ENCODE measurements around the gene ECE1. TPM values are rescaled to one million over a fixed set of nuclear protein-coding genes. Genes with fewer than 3 reads are reported as not detected.
"Not testable (repeated sequence)": the region's sequence is repeated elsewhere in the genome, so short reads cannot be mapped to it uniquely, and the experiment has no call there.

ECE1 gene
- total RNA-seq, 1 experiment from 2014 or later, result 101 TPM

GRCh38 chr1:21192871-21193270, 97.4 kb downstream of the ECE1 start:
- intact Hi-C loops (cut with micrococcal nuclease; ENCODE audit: unreplicated experiment), result no loop called here
- CTCF ChIA-PET, result interaction anchor here (0.6 kb wide), 1 partner anchor 319 kb away, joined by 6 read pairs; no protein-coding TSS in a partner anchor
- TF ChIP-seq CTCF (IDR thresholded peaks at IDR 0.05; ENCODE audit: unreplicated experiment), result no peak

DNA sequence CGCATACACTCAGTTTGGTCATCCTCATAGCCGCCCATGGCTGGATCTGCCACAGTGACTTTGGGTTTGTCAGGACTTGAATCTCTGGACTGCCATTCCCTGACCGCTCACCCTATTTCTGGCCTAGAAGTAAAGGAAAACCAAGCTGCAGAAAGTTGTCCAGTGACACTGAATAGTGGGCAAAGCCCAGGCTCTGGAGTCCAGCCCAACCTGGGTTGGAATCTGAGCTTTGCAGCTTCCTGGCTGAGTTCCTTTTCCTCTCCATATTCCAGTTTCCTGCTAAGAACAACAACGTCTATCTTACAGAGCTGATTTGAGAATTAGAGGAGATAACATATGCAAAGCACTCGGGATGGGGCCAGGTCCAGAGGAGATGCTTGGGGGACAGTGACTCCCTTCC, 98.0 kb downstream of the ECE1 start:
- H3K4me1 Mint-ChIP-seq (ENCODE audit: low read depth, unreplicated experiment), result no peaks in the 10 kb centered on the region
- intact Hi-C loops (cut with micrococcal nuclease; ENCODE audit: unreplicated experiment), result no loop called here
- H3K9me3 Mint-ChIP-seq (ENCODE audit: low read depth, unreplicated experiment), result no peaks in the 10 kb centered on the region
- no TSS peak for BruUV-seq (replicated peaks)
- no peak overlapping the region for H3K4me3 Mint-ChIP-seq (ENCODE audit: low read depth, unreplicated experiment)
- CTCF ChIA-PET, result interaction anchor here (0.6 to 0.7 kb wide), 2 partner anchors 318 to 474 kb away, joined by 3 to 6 read pairs; no protein-coding TSS in a partner anchor
- no peak for TF ChIP-seq CTCF (IDR thresholded peaks at IDR 0.05; ENCODE audit: unreplicated experiment)
- H3K36me3 Mint-ChIP-seq (ENCODE audit: insufficient read depth, unreplicated experiment), result no peaks in the 10 kb centered on the region
- H3K27ac Mint-ChIP-seq (ENCODE audit: unreplicated experiment), result no peak overlapping the region
- peaks cover 32% of the 10 kb centered on the region for H3K27me3 Mint-ChIP-seq (ENCODE audit: unreplicated experiment)
- no peak for DNase-seq

More at GRCh38 chr1:21192871-21193270, 97.4 kb downstream of the ECE1 start:
- DNase-seq, result no peak
- Mint-ChIP-seq H3K27ac (ENCODE audit: unreplicated experiment) (no peak overlapping the region), H3K4me1 (ENCODE audit: low read depth, unreplicated experiment) (no peaks in the 10 kb centered on the region), H3K27me3 (ENCODE audit: unreplicated experiment) (peaks cover 32% of the 10 kb centered on the region), H3K9me3 (ENCODE audit: low read depth, unreplicated experiment) (no peaks in the 10 kb centered on the region), H3K4me3 (ENCODE audit: low read depth, unreplicated experiment) (no peak overlapping the region), H3K36me3 (ENCODE audit: insufficient read depth, unreplicated experiment) (no peaks in the 10 kb centered on the region)
- BruUV-seq (replicated peaks), result no TSS peak

GRCh38 chr1:21190771-21191170, 99.5 kb downstream of the ECE1 start:
- intact Hi-C loops (cut with micrococcal nuclease; ENCODE audit: unreplicated experiment); H3K36me3 Mint-ChIP-seq (ENCODE audit: insufficient read depth, unreplicated experiment); H3K9me3 Mint-ChIP-seq (ENCODE audit: low read depth, unreplicated experiment); BruUV-seq (replicated peaks); H3K4me3 Mint-ChIP-seq (ENCODE audit: low read depth, unreplicated experiment); DNase-seq; H3K4me1 Mint-ChIP-seq (ENCODE audit: low read depth, unreplicated experiment); H3K27ac Mint-ChIP-seq (ENCODE audit: unreplicated experiment): not testable (repeated sequence)
- H3K27me3 Mint-ChIP-seq (ENCODE audit: unreplicated experiment), result peaks cover 32% of the 10 kb centered on the region
- CTCF ChIA-PET, result interaction anchor here (0.6 kb wide), 2 partner anchors 25 to 38 kb away, joined by 4 to 6 read pairs; no protein-coding TSS in a partner anchor

GRCh38 chr1:21189906-21190500, 100.3 kb downstream of the ECE1 start:
- no peak overlapping the region for H3K27ac Mint-ChIP-seq (ENCODE audit: unreplicated experiment)
- CTCF ChIA-PET, result no interaction called here
- H3K36me3 Mint-ChIP-seq (ENCODE audit: insufficient read depth, unreplicated experiment), result no peaks in the 10 kb centered on the region
- DNase-seq, result no peak
- intact Hi-C loops (cut with micrococcal nuclease; ENCODE audit: unreplicated experiment), result no loop called here
- BruUV-seq (replicated peaks), result no TSS peak
- H3K4me3 Mint-ChIP-seq (ENCODE audit: low read depth, unreplicated experiment), result no peak overlapping the region
- no peak for TF ChIP-seq CTCF (IDR thresholded peaks at IDR 0.05; ENCODE audit: unreplicated experiment)
- H3K9me3 Mint-ChIP-seq (ENCODE audit: low read depth, unreplicated experiment), result no peaks in the 10 kb centered on the region
- H3K4me1 Mint-ChIP-seq (ENCODE audit: low read depth, unreplicated experiment), result no peaks in the 10 kb centered on the region
- H3K27me3 Mint-ChIP-seq (ENCODE audit: unreplicated experiment), result peaks cover 32% of the 10 kb centered on the region

DNA sequence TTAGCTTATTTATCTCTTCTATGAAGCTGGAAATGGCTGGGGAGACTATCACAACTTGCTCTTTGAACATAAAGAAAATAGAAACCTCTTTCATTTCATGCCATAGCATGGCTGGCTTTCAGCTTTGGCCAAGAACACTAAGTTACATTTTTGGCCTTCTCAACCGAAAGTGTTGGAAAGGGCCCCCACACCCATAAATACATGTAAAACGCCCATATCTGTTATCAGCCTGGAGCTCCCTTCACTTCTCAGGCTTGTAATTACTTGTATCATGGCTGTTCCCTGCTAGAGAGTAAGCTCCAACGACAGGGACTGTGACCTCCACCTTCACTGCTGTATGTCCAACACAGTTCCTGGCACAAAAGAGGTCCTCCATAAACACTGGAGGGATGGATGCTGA, 100.8 kb downstream of the ECE1 start:
- no peak for DNase-seq
- Mint-ChIP-seq H3K9me3 (ENCODE audit: low read depth, unreplicated experiment) (no peaks in the 10 kb centered on the region), H3K27me3 (ENCODE audit: unreplicated experiment) (peaks cover 32% of the 10 kb centered on the region), H3K27ac (ENCODE audit: unreplicated experiment) (no peak overlapping the region), H3K4me3 (ENCODE audit: low read depth, unreplicated experiment) (no peak overlapping the region), H3K4me1 (ENCODE audit: low read depth, unreplicated experiment) (no peaks in the 10 kb centered on the region), H3K36me3 (ENCODE audit: insufficient read depth, unreplicated experiment) (no peaks in the 10 kb centered on the region)
- no TSS peak for BruUV-seq (replicated peaks)
- no peak for TF ChIP-seq CTCF (IDR thresholded peaks at IDR 0.05; ENCODE audit: unreplicated experiment)
- CTCF ChIA-PET, result no interaction called here
- intact Hi-C loops (cut with micrococcal nuclease; ENCODE audit: unreplicated experiment), result no loop called here
